ENCODE results near the gene SH2D4B.

- no peak for TF ChIP-seq POLR2A (IDR thresholded peaks at IDR 0.05)
- TF ChIP-seq POLR2AphosphoS5 (IDR thresholded peaks at IDR 0.05) = no peak
These were observed 134.9 kb downstream of the SH2D4B start for GRCh38 chr10:80672613-80673012.

Data from breast epithelium (tissue), 3 donors.